GOT3 (cell line): Measurements from ENCODE around the gene AARS2.

ENCODE experiments used
- DNase-seq: peaks from one replicate; lab custom pipeline; 2025; ENCODE audit warnings: mixed read lengths; lab: John Stamatoyannopoulos, UW

Gene AARS2

DNA sequence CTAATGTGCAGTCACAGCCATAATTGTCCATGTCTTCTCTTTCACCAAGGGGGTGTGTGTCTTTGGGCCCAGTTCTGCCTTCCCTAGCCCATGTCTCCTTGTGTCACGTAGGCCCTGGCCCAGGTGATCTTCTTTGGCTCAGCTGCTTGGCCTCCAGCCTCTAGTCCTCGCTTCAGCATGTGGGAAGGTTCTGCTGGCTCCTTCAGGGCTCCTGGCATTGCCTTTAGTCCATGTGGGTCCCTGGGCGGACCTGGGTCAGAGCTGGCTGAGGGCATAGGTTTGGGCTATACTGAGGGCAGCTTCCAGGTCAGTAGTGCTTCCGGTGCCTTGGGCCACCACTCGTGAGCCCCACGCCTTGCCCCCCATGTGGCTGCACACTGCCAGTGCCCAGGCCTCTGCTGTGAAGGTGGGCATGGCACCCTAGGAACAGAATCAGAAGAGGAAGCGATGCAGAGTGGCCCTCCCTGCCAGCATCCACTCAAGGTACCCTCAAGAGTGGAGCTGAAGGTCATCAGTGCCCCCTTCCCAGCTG is 12.8 kb downstream of the AARS2 start:
- no peak for DNase-seq

DNA sequence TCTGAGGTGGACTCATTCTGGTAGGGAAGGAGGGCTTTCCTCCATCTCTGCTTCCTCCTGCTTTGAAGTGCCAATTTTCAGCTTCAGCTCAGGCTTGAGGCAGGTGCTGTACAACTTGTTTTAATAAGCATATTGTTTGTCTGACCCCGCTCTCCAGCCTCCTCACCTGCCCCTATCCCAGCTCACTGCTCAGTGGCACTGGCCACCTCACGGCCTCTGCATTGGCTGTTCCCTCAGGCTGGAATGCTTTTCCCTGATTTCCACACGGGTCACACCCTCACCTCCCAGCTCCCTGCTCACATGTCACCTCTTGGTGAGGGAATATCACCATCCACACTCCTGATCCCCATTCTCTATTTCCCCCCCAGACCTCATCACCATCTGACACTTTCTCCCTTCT is 14.3 kb downstream of the AARS2 start:
- DNase-seq, result no peak

DNA sequence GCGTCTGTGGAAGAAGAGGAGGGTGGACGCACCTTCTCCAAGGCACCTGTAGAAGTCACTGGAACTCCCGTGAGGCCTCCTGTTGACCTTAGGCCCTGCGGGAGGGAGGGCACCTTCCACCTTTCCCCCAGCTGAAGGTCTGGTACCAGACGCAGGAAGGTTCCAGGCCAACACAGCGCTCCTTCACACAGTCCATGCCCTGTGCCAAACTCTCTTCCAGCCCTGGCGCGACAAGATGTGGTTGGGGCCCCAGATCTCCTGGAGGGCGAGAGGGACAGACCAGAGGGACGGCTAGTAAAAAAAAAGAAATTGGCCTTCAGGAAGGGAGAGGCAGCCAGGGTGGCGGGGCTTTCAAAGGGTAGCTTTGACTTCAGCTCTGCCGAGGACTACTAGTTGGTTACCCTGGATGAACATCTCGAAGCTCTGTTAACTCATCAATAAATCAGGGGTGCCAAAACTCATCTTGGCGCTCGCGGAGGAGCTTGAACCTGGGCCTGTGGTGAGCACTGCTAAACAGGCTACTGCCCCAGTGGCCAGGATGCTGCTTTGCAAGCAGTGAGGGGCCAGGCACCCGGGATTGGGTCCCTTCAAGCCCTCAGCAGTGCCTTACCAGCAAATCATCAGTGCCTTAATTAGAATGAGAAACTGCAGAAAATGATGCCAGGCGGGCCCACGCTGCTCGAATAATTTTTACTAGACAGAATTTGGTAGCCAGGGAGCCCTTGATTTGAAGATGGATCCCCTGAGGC is 14.9 kb downstream of the AARS2 start:
- DNase-seq, result no peak

DNA sequence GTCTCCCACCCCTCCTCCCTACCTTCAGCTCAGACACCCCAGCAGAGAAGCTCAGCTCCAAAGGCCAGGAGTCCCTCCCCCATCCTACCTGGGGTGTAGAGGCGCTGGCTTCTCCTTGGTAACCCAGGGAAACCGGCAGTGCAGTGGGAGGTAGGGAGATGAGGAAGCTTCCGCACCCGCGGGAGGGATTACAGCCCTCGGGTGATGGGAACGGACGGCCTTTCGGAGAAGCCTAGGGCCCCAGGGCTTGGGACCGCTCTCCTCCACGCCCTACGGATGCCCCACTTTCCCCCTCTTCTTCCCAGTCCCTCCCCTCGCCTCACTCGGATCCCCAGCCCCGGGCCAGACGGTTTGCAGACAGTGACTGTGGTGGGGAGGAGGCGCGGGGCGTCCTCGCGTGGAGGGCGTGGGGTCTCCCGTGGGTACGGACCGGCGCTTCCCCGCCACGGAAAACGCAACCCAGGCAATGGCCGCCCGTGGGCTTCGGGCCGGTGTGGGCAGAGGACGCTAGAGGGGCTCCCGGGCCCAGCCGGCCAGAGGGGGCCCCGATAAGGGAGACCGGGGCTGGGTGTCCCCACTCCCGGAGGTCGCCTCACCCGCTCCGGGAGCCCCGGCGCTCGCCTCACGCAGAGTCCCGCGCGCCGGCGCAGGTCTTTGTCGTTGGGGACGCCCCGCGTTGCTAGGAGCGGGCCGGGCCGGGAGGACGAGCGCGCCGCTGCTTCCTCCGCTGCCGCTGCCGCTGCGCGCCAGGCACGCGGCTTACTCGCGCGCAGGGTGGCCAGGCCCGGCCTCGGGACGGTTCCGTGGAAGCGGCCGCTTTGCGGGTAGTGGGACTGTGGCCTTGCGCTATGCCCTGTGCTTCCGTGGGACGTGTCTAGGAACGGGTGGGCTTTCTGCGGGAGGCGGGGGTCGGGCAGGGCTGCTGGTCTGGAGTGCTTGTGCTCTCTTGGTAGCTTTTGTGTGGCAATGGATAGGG is 15.8 kb downstream of the AARS2 start:
- DNase-seq, result no peak

DNA sequence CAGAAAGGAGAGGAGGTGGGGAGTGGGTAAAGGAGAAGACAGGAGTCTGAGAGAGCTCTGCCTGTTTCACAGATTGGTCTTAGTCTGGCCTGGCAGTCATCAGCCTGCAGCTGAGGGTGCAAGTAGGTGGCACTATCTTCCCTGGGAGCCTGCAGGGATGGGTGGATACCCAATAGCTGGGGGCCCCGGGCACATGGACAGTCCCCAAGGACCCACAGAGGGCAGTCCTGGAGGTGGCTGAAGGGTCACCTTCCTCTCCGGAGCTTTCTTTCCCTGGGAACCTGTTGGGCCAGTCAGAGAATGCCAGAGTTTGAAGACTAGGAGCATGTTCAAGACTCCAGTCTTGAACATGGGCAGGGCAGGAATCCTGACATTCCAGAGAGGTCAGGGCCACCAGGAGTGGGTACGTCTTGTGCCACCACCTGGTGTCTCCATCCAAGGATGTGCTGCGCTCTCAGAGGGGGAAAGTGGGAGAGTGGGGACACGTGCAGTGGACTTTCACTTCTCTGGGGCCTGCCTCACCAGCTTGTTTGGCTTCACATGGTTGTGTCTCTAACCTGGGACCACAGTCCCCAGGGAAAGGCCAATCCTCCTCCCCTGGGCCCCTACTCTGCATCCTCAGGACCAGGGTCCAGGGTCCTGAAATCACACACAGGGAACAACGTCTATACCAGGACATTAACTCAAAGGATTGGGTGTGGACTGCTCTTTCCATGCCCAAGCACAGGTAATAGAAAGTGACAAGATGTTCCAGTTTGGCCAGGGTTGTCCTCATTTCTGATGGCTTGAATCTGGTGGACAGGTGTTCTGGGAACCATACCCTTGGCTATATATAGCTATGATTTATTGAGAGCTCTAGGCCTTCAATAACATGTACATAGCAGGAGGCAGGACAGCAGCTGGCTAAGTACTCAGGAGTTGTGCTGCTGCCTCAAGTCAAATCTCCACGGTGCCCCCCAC is 18.0 kb downstream of the AARS2 start:
- DNase-seq, result no peak

DNA sequence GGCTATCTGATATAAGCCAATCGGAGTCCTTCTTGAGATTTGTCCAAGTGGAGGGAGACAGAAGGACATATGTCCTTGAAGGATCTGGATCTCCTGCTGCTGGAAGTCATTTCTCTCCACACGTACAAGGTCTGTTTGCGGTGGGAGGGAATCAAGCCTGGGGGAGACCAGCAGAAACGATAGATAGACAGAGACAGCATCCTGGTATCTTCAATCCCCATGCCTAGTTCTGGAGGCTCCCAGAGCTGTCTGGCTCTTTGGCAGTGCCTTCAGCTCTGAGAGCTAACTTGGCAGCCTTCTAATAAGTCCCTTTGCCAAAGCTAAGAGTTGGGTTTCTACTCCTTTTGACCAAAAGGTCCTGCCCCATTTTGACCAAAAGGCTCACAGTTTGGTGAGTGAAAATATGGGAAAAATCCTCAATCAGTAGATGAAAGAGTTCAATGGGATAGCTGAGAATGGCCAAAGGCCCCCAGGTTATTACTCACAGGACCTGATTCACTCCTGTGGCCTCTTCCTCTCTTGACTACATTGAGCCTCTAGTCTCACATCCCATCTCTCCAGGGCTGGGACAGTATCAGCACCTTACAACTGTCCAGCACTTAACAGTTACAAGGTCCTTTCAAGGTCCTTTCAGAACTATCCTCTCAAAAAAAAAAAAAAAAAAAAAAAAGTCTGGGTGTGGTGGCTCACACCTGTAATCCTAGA is 20.3 kb downstream of the AARS2 start:
- no peak for DNase-seq

DNA sequence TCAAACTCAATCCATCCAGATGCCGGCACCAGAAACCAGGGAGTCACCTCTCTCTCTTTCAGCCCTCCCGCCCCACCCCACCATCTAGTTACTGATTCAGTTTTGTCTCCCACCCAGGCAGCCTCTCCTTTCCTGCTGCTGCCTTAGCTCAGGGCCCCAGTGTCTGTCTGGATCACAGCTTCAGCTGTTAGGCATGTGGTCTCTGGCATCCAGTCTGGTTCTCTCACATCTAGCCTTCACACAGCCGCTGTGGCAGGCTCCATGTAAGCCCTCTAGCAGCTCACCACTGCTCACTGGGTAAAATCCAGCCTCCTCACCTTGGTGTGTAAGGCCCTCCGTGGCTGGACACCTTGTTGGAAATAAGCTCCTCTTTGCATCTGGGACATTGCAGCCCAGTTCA is 21.3 kb downstream of the AARS2 start:
- no peak for DNase-seq

DNA sequence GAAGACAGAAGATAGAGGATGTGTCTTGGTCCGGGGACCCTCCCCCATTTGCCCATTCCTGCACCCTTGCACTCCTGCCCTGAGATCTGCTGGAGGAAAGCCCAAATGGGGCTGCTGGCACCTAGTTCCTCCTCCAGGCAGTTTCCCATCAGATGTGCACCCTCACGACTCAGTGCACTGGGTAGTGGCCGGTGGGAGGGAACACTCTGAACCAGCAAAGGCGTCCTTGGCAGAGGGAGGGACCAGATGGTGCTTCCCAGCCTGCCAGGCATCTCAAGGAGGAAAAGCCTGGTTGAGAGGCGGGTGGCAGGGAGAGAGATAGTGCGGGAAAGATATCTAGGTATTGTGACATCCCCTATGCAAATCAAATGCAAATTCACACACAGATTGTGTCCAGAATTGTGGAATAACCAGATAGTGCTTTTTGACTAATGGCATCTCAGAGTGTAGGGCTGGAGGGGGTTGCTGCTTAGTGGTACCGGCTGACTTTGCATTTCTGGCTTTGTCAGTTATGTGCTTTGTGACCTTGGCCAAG is 23.4 kb downstream of the AARS2 start:
- DNase-seq, result no peak

DNA sequence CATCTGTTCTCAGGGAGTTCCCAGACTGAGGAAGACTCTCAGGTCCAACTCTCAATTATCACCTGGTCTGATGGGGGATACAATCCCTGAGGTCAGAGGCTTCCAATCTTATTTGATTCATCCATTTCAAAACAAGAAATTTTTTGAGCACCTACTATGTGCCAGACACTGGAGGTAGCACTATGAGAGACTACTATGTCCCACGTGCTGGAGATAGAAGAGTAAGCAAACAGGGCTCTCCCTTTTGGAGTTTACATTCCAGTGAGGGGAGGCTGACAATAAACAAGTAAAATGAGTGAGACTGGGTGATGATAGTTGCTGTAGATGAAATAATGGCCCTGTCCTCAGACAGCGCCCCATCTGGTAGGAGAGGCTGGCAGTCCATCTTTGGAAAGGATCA is 26.4 kb downstream of the AARS2 start:
- no peak for DNase-seq

DNA sequence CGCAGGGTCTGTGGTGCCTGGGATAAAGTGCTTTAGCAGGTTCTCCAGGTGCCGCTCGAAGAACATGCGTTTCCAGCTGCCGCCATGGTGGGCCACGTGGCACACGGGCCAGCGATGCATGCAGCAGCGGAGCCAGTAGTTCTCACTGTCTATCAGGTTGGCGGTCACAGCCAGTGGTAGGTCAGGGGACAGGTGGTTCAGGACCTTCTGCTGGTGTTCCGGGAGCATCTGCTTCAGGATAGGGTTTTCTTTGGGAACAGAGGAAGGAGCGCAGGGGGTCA is 26.9 kb downstream of the AARS2 start:
- DNase-seq, result no peak

DNA sequence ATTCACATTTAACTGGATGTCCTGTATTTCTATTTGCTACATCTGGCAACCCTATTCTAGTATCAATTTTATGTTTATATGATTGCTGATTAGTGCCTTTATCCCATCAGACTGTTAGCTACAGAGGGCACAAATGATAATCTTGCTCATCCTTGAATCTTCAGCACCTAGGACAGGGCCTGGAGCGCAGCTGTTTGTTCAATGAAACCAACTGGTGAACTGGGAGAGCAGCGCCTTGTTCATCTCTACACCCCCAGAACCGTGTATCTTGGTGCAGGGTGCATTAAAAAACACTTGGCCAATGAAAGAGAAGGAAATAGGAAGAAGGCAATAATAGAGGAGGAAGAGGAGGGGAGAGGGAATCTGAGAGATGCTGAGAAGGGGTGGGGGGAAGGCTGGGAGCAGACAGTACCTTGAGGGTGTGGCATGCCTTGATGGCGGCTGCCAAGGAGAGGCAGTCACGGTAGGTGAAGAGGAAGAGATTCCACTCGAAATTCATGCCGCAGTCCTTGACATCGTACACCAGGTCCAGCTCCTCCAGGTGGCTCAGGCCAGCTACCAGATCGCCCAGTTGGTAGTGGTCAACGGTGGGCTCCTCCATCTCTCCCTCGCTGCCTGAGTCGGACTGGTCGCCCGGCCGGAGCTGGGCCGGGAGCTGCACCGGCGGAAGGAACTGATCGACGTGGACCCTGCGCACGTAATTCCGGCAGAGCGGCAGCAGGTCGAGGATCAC is 27.4 kb downstream of the AARS2 start:
- no peak for DNase-seq

DNA sequence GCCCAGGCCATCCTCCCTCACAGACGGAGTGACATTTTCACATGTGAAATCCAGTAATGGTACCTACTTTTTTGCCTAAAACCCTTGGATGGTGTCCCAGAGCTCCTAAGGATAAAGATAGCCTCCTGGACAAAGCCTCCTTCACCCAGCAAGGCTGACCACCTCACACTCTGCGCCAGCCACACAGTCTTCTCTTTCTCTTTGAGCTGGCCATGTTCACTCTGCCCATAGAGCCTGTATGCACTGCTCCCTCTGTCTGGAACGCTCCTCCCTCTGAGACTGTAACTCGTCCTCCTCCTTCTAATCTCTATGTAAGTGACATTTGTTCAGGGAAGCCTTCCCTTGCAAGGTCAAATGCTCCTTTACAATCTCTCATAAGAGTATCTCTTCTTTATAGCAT is 28.3 kb downstream of the AARS2 start:
- DNase-seq, result no peak

DNA sequence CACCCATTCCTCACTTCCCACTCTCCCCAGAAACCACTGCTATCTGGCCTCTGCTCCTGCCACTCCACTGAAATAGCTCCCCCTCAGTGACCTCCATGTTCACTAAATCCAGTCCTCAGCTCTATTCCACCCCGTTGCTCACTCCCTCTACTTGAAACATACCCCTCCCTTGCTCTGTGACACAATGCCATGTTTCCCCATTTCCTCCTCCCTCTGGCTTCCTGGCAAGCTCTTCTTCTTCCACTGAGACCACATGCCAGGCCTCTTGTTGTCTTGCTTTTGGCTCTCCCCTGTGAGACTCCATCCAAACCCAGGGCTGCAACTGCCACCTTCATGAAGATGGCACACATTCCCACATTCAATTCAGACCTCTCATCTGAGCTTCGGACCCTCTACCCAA is 29.0 kb downstream of the AARS2 start:
- DNase-seq, result no peak

DNA sequence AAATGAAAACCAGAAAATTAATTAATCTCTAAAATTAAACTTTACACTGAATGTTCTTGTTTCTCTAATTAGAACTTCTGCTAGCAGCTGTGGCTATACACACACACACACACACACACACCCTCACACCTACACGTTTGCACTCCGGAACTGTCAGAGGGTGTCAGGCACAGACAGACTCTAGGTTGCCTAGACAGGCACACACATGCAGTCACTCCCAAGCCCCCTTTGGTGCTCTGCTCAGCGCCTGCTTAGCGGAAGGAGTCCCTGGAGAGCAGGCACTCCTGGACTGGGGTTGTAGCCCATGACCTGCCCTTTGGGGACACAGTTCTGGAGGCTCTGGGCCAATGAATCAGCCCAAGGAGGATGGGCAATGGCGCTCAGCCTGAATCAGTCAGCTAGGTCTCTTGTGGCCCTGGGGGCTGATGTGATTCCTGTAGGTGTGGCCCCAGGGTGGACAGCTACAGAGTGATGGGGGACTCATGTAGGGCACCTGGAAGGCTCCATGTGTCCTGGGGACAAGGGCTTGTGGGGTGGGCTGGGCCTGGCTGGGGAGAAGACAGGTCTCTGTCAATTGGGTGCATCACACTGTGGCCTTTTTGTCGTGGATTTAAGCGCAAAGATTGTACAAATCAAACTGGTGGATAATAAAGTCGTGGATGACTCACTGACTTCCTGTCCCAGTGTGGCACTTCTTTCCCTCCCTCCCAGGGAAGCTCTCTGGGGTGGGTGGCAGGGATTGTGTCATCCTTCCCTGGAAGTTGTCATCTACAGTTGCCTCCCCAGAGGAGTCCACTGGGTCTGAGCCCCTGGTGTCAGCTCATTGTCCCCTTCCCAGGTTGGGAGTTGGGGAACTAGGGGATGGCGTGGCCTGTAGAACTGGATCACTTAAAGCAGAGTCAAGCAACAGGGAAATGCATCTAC is 34.1 kb downstream of the AARS2 start:
- DNase-seq, result no peak

DNA sequence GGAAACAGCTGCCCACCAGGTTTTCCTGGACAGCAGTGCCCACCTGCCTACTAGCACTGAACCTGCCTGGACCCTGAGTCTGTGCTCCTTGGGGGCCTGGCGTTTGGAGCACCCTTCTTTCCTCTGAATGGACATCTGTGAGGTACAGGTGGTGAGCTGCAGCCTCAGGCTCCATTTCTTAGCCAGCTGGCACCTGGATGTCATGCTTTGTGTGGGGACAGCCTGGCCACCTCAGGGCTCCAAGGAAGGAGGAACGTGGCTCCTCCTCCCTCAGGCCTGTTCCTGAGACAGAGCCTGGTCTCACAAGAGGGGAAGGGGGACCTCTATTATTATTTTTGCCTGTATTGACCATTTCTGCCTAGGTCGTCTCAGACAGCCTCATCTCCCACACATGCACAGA is 34.8 kb downstream of the AARS2 start:
- DNase-seq, result no peak

DNA sequence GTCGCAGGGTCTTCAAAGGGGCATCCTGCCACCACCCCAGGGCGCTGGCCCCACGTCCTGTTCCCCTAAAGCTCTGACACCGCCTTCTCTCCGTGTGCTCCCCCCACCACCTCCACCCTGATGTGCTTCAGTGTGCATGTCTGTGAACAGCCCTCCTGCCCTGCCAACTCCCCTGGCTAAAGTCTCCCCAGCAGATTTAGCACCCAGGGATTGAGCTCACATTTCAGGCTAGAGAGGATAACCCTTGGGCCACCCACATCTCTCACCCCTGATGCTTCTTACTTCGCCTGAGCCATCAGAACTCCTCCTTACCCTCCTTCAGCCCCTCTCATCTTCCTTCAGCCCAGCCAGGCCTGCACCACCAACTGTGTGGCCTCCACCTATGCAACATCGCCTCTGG is 35.4 kb downstream of the AARS2 start:
- DNase-seq, result no peak

DNA sequence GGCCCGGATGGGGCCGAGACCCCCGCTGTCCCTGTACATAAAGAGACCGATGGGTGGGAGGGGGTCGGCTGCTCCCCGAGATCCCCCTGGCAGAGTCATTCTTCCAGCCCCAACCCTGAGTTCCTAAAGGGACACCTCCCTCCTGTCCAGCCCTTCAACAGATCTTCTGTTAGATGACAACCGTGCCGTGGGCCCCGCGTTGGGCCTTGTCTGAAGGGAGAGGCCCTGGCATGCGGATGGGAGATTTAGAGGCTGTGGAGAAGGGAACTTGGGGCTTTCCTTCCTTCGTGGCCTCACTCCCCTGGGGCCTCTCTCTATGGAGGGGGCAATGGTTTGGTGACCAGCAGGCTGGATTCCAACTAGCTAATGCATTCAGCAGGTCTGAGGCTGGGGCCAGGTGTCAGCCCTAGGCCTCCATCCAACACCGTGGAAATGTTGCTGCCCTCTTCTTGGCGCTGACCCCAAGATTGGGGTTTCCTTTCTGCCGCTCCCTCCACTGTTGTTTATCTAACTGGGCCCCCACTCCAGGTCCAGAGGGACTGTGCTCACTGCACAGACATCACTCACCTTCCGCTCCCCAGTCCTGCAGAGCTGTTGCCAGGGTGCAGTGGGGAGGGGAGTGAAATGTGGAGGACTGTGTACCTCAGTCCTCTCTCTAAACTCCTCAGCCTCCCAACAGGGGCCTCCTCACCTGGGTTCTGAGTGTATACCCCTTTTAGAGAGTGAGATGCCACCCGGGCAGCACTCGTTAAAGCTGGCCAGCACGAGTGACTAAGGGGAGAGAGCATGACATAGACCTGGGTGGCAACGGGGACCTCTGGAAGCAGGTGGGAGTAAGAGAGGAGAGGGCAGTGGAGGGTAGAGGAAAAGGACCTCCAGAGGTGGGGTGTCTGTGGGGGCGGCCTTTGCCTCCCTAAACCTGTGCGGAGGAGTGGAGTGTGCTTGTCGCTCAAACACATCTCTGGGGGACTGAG is 36.2 kb downstream of the AARS2 start:
- no peak for DNase-seq
